HL-60 (cell line): ENCODE results near the gene AEBP2.
"Not testable (repeated sequence)": the region's sequence is repeated elsewhere in the genome, so short reads cannot be mapped to it uniquely, and the experiment has no call there.

Experiments
- DNase-seq, 2 experiments: peaks; one replicate each; pipeline ENCODE4 v3.0.0-alpha.2; 2010 to 2020; ENCODE audit warnings: low read depth in 1 of 2, low spot score in 1 of 2
- H3K27ac ChIP-seq: fragments of 250-450 bp; sonication (Bioruptor Pico); replicated peaks from 2 replicates; pipeline ENCODE4 v1.5.1; 2020; ENCODE audit warnings: mild to moderate bottlenecking, moderate library complexity
- H3K27me3 ChIP-seq: fragments of 250-450 bp; sonication (Bioruptor Pico); 2 replicates; pipeline ENCODE4 v1.5.1; 2021; ENCODE audit warnings: mild to moderate bottlenecking, moderate library complexity; ENCODE audit not compliant: insufficient read depth, poor library complexity, severe bottlenecking
- H3K4me3 ChIP-seq: replicated peaks from 2 replicates; pipeline ENCODE4 v1.5.1; 2011; ENCODE audit warnings: mild to moderate bottlenecking, control low read depth, low read length; ENCODE audit not compliant: insufficient read depth
- GABPA ChIP-seq: IDR thresholded peaks from 2 replicates; pipeline ENCODE4 v1.6.1; 2012; ENCODE audit warnings: low read depth
- POLR2AphosphoS5 ChIP-seq: IDR thresholded peaks from 2 replicates; pipeline ENCODE4 v1.6.1; 2012; ENCODE audit warnings: low read depth
- SPI1 ChIP-seq: IDR thresholded peaks from 2 replicates; pipeline ENCODE4 v1.6.1; 2012; ENCODE audit warnings: low read depth, mild to moderate bottlenecking, borderline replicate concordance
- TF ChIP-seq, protein P1 (sequence below): IDR thresholded peaks from 2 replicates; pipeline ENCODE4 v1.6.1; 2012; ENCODE audit warnings: low read depth; ENCODE audit not compliant: insufficient replicate concordance
- TF ChIP-seq, protein P2 (sequence below): IDR thresholded peaks from one replicate; pipeline ENCODE4 v1.5.1; 2011; ENCODE audit warnings: low read length, control low read depth, inconsistent platforms; ENCODE audit not compliant: insufficient read depth

Gene AEBP2

DNA sequence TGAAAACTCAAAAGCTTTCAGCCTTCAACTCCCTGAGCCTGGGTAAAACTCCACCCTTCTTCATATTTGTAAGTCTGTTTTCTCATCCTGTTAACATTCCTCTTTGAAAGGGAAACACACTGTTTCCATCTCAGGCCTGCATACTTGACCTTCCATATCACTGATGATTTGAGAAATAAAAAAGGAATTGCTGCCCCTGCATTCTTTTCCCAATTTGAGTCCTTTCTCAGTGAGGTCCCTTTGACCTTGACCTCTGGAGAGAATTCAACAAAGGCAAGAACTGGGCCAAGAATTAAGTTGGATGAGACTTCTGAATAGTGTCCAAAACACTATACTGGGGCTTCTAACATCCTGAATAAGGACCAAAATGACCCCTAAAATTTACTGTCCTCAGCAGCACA lies 108.0 kb downstream of the AEBP2 start:
- DNase-seq: no peak
- no peak overlapping the region for H3K27ac ChIP-seq
- no peak for TF ChIP-seq GABPA
- TF ChIP-seq, protein P1, sequence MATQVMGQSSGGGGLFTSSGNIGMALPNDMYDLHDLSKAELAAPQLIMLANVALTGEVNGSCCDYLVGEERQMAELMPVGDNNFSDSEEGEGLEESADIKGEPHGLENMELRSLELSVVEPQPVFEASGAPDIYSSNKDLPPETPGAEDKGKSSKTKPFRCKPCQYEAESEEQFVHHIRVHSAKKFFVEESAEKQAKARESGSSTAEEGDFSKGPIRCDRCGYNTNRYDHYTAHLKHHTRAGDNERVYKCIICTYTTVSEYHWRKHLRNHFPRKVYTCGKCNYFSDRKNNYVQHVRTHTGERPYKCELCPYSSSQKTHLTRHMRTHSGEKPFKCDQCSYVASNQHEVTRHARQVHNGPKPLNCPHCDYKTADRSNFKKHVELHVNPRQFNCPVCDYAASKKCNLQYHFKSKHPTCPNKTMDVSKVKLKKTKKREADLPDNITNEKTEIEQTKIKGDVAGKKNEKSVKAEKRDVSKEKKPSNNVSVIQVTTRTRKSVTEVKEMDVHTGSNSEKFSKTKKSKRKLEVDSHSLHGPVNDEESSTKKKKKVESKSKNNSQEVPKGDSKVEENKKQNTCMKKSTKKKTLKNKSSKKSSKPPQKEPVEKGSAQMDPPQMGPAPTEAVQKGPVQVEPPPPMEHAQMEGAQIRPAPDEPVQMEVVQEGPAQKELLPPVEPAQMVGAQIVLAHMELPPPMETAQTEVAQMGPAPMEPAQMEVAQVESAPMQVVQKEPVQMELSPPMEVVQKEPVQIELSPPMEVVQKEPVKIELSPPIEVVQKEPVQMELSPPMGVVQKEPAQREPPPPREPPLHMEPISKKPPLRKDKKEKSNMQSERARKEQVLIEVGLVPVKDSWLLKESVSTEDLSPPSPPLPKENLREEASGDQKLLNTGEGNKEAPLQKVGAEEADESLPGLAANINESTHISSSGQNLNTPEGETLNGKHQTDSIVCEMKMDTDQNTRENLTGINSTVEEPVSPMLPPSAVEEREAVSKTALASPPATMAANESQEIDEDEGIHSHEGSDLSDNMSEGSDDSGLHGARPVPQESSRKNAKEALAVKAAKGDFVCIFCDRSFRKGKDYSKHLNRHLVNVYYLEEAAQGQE: no peak
- TF ChIP-seq, protein P2, sequence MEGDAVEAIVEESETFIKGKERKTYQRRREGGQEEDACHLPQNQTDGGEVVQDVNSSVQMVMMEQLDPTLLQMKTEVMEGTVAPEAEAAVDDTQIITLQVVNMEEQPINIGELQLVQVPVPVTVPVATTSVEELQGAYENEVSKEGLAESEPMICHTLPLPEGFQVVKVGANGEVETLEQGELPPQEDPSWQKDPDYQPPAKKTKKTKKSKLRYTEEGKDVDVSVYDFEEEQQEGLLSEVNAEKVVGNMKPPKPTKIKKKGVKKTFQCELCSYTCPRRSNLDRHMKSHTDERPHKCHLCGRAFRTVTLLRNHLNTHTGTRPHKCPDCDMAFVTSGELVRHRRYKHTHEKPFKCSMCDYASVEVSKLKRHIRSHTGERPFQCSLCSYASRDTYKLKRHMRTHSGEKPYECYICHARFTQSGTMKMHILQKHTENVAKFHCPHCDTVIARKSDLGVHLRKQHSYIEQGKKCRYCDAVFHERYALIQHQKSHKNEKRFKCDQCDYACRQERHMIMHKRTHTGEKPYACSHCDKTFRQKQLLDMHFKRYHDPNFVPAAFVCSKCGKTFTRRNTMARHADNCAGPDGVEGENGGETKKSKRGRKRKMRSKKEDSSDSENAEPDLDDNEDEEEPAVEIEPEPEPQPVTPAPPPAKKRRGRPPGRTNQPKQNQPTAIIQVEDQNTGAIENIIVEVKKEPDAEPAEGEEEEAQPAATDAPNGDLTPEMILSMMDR: no peak
- TF ChIP-seq SPI1: no peak
- no peak for TF ChIP-seq POLR2AphosphoS5
- H3K4me3 ChIP-seq: no peak overlapping the region
- no peaks in the 10 kb centered on the region for H3K27me3 ChIP-seq

DNA sequence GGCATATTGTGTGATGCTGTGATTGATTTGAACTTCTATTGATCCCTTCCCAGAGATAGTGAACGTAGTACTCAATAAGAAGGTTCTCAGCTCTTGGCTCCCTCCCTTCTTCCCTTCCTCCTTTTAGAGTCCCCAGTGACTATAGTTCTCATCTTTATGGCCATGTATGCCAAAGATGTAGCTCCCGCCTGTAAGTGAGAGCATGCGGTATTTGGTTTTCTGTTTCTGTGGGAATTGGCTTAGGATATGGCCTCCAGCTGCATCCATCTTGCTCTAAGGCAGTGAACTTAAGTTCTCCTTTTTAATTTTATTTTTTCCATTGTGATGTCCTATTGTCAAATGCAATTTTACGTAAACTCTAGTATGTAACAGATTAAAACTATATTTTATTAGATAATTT lies 109.5 kb downstream of the AEBP2 start:
- H3K27ac ChIP-seq: no peak overlapping the region

DNA sequence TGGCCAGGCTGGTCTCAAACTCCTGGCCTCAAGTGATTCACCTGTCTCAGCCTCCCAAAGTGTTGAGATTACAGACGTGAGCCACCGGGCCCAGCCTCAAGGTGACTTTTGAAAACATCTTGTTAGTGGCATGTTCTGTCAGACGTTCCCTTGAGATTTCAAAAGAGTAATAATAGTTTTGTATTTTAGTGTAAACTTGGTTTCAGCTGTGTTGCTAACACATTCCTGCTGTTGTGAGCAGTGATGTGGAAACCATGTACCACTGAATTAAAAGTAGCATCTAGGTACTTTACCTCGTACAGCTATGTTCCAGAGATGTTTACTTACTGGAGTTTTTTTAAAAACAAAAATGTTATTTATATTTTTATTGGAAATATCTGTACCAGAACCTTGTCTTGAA lies 111.3 kb downstream of the AEBP2 start:
- Histone ChIP-seq H3K4me3 (no peak overlapping the region), H3K27ac (no peak overlapping the region), H3K27me3 (no peaks in the 10 kb centered on the region)
- no peak for TF ChIP-seq GABPA
- TF ChIP-seq, protein P1: no peak
- no peak for TF ChIP-seq POLR2AphosphoS5
- no peak for TF ChIP-seq SPI1
- TF ChIP-seq, protein P2: no peak
- DNase-seq: no peak

More for the DNA sequence above, 109.5 kb downstream of the AEBP2 start:
- Histone ChIP-seq H3K27me3 (no peaks in the 10 kb centered on the region), H3K4me3 (no peak overlapping the region)
- no peak for DNase-seq
- TF ChIP-seq, protein P2: no peak
- TF ChIP-seq SPI1 (no peak), POLR2AphosphoS5 (no peak), GABPA (no peak)
- TF ChIP-seq, protein P1: no peak

DNA sequence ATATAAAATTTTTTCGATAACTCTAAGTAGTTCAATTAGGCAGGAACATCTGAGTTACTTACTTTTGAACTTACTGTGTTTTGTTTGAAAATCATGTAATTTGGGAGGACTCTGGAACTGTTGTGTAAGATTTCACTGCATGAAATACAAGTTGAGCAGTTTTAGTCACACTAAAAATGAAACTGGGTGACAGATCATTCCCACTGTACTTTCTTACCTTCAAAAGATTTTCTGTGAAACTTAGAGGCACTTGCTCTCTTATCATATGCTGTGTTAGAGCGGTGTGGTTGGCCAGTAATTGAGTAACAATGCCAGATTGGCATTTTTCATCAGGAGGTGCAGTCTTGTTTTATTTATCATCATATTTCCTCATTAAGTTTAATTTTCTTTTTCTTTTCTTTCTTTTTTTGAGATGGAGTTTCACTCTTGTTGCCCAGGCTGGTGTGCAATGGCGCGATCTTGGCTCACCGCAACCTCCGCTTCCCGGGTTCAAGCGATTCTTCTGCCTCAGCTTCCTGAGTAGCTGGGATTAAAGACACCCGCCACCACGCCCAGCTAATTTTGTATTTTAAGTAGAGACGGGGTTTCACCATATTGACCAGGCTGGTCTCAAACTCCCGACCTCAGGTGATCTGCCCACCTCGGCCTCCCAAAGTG lies 113.3 kb downstream of the AEBP2 start:
- not testable (repeated sequence) for H3K4me3 ChIP-seq, DNase-seq, H3K27ac ChIP-seq, H3K27me3 ChIP-seq
